BLaER1 (cell line): ENCODE measurements around the gene CARM1.
"Not testable (repeated sequence)": the region's sequence is repeated elsewhere in the genome, so short reads cannot be mapped to it uniquely, and the experiment has no call there.

Source experiments
- H3K27ac ChIP-seq: shearing (Covaris generic); formaldehyde crosslinking; 2 replicates; pipeline ENCODE4 v1.8.1; 2022
- H3K27me3 ChIP-seq: shearing (Covaris generic); formaldehyde crosslinking; 2 replicates; pipeline ENCODE4 v1.8.1; 2022
- H3K36me3 ChIP-seq: shearing (Covaris generic); formaldehyde crosslinking; 2 replicates; pipeline ENCODE4 v1.8.1; 2022
- H3K4me1 ChIP-seq: shearing (Covaris generic); formaldehyde crosslinking; 2 replicates; pipeline ENCODE4 v1.8.1; 2022
- H3K4me2 ChIP-seq: shearing (Covaris generic); formaldehyde crosslinking; 2 replicates; pipeline ENCODE4 v1.8.1; 2022
- H3K4me3 ChIP-seq: shearing (Covaris generic); formaldehyde crosslinking; 2 replicates; pipeline ENCODE4 v1.8.1; 2022
- H3K9ac ChIP-seq: shearing (Covaris generic); formaldehyde crosslinking; 2 replicates; pipeline ENCODE4 v1.8.1; 2022
- H3K9me3 ChIP-seq: shearing (Covaris generic); formaldehyde crosslinking; 2 replicates; pipeline ENCODE4 v1.8.1; 2022
- H4K20me1 ChIP-seq: shearing (Covaris generic); formaldehyde crosslinking; 2 replicates; pipeline ENCODE4 v1.8.1; 2022
- Cebpa-rat ChIP-seq: shearing (Covaris generic); IDR thresholded peaks from 2 replicates; pipeline ENCODE4 v1.8.1; 2022

Gene CARM1

DNA sequence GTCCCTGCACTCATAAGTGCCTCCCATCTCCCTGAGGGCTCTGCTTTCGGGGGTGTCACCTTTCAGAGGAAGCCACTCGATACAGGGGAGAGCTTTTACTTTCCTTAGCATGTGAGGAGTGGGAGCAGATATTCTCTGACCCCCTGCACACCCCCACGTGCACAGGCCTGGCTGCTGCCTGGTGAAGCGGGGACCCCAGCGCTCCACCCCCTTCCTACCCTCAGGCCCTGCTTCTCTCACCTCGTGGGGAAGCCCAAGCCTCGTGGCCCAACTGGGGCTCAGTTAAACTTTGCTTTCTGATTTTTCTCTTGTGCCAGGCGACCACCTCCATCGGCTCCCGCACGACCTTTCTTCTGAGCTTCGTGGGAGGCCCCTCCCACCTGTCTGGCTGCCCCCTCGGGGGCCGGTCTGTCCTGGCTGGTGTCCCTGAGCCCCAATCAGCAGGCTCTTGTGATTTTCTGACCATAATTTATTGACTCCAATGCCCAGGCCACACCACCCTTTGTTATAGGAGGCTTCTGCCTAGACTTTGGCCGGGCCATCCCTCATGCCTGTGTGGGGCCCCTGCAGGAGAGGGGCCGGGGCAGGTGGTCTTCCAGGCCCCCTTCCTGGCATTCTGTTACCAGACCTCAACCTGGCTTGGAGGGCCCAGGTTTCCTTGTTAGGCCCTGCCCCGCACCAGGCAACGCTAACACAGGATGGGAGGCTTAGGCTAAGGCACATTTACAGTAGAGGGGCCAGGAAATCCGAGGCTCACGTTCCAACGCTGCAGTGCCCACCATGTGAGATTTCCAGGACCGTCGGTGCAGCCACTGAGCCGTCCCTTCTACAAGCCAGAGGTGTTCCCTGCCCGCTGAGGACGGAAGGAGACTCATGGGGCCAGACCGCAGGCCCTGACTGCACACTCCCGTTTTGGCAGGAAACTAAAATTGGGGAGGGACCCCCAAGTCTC lies 39.1 kb upstream of the CARM1 start:
- Histone ChIP-seq H3K27ac (no peak overlapping the region), H4K20me1 (peaks cover 69% of the 10 kb centered on the region), H3K36me3 (peaks cover 79% of the 10 kb centered on the region), H3K9ac (no peak overlapping the region), H3K4me2 (no peak overlapping the region), H3K4me3 (no peak overlapping the region), H3K27me3 (no peaks in the 10 kb centered on the region), H3K9me3 (peaks cover 7% of the 10 kb centered on the region; the same call in 1 of the 2 replicates), H3K4me1 (peaks cover 13% of the 10 kb centered on the region)
- TF ChIP-seq Cebpa-rat, result no peak

DNA sequence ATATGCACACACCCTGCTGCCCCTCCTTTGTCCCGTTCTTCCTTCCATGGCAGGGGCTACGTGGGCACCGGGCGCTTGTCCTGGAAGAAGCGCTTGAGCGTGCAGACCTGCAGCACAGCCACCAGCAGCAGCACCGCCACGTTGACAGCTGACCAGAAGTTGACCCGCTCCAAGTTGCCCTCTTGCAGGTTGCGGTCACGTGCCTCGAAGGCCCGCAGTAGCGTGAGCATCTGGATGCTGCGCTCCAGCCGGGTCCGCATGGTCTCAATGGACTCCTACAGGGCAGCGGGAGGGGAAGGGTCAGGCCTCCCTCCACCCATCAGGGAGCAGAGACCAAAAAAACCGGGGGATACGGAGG lies 38.4 kb upstream of the CARM1 start:
- H3K27ac ChIP-seq, result no peak overlapping the region
- peaks cover 13% of the 10 kb centered on the region; the same call in 1 of the 2 replicates for H3K9me3 ChIP-seq
- peaks cover 13% of the 10 kb centered on the region for H3K4me1 ChIP-seq
- H3K4me2 ChIP-seq, result no peak overlapping the region
- no peak for TF ChIP-seq Cebpa-rat
- H4K20me1 ChIP-seq, result peaks cover 69% of the 10 kb centered on the region
- H3K27me3 ChIP-seq, result no peaks in the 10 kb centered on the region
- H3K4me3 ChIP-seq, result no peak overlapping the region
- no peak overlapping the region for H3K9ac ChIP-seq
- H3K36me3 ChIP-seq, result peaks cover 73% of the 10 kb centered on the region

DNA sequence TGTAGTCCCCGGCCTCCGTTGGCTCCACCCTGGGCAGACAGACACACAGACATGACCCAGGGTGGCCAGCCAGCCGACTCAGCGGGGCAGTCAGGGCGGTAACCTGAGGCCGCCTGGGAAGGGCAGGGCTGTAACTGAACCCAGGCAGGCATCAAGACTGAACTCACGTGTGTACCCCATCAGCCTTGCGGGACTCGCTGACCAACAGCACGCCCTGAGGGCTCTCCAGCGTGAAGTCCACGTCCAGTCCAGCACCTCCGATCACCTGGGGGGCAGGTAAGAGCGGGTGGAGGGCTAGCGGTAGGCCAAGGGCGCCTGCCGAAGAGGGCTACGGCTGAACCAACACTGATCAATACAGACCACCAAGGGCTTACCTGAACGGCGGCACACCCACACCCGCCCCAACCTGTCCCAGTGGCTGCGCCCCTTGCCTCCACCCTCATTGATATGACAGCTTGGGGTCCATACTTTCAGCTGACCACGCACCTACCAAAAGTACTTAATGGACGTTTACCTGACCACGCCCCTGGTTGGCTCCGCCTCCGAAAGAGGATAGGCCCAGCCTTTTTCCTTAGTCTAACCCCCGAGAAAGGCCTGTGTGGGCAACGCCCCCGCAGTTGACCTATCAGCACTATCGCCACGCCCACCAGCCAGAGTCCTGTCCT lies 36.1 kb upstream of the CARM1 start:
- Histone ChIP-seq H3K27ac (0 out of 2 replicates have a peak overlapping the region, but pooled peaks have one; percentile 95), H3K4me3 (peak overlapping the region; percentile 81), H3K27me3 (no peaks in the 10 kb centered on the region), H4K20me1 (peaks cover 53% of the 10 kb centered on the region), H3K36me3 (peaks cover 50% of the 10 kb centered on the region), H3K9me3 (peaks cover 35% of the 10 kb centered on the region), H3K4me1 (peaks cover 13% of the 10 kb centered on the region), H3K4me2 (peak overlapping the region; percentile 81), H3K9ac (no peak overlapping the region)
- TF ChIP-seq Cebpa-rat, result no peak

DNA sequence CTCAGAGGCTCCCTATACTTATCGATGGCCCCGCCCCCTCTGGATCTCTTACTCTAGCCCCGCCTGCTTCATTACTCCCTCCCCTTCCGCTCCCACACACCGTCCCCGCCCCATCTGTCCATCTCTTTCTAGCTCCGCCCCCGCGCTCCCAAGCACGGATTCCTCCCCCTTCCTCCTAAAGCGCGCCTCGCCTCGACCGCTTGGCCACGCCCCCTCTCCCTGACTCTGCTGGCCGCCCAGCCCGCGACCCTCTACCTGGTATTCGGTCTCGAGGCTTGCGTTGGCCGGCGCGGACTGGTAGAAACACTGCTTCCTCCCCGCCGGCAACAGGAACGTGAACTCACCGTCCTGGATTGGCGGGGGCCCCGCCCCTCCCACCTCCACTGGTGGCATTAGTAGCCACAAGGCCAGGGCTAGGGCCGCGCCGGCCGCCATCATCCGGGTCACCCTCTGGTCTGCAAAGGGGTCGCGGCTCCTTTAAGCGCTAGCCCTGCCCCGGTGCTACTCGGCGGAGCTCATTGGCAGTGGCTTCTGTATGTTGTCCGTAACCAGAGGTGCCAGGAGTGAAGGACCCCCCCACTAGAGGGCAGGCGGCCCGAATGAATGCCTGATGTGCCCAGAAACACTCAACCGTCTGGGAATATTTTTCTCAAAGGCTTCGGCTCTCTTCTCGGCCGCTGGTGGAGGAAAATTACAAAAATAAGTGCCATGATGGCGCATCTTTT lies 35.4 kb upstream of the CARM1 start, which contains the start of gene TMED1:
Gene TMED1, minus strand, starts transcription at position 459 of the 725 bp plus-strand sequence. Its CDS starts 21 bp downstream, at position 438.
- H3K4me3 ChIP-seq, result peak within 1 kb of the TSS; percentile 81

DNA sequence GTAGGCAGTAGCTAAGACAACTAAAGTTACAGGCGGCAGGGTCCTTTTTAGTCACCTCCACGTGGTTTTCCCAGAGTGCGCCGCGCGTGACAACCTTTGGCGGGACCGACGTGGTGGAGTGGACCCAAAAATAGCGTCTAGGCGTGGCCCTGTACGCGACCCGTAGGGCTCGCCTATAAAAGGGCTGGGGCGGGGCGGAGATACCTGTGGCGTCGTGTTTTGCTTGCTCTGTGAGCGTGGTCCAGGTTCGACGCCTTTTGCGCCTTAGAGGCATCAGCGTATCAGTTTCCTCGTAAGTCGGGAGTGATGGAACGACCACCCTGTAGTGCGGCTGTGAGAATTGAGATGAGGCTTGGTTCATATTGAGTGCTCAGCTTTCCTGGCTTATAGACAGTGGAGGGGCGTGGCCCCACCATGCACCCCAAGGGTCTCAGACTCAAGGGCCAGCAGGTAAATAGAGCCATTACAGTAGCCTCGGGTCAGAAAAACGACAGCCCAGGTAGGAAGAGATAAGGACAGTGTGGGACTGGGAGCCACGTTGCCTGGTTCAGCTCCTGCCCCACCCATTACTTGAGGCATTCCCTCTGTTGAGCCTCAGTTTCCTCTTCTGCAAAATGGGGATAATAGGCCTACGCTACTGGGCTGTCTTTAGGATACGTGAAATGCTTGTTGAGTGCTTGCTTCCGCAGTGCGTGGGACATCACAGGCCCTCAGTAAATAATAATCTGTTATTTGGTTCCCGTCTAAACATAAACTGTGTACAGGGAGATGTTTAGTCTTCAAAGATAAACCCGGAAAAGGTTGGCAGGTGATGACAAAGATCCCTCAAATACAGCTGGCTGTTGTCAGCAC lies 34.6 kb upstream of the CARM1 start:
- H4K20me1 ChIP-seq, result peaks cover 38% of the 10 kb centered on the region
- peaks cover 35% of the 10 kb centered on the region for H3K36me3 ChIP-seq
- peak overlapping the region; percentile 81 for H3K4me2 ChIP-seq
- H3K9ac ChIP-seq, result peak overlapping the region; percentile 95
- H3K4me1 ChIP-seq, result peaks cover 13% of the 10 kb centered on the region
- peak overlapping the region; percentile 95 for H3K27ac ChIP-seq
- peak overlapping the region; percentile 81 for H3K4me3 ChIP-seq
- H3K9me3 ChIP-seq, result peaks cover 35% of the 10 kb centered on the region
- no peak for TF ChIP-seq Cebpa-rat
- H3K27me3 ChIP-seq, result no peaks in the 10 kb centered on the region

More for the DNA sequence above, 35.4 kb upstream of the CARM1 start, which contains the start of gene TMED1:
- H3K9ac ChIP-seq, result peak within 1 kb of the TSS; percentile 95
- H3K9me3 ChIP-seq, result peaks cover 35% of the 10 kb centered on the region
- H3K4me1 ChIP-seq, result peaks cover 13% of the 10 kb centered on the region
- H3K27ac ChIP-seq, result peak within 1 kb of the TSS; percentile 95
- peaks cover 46% of the 10 kb centered on the region for H4K20me1 ChIP-seq
- no peak for TF ChIP-seq Cebpa-rat
- H3K27me3 ChIP-seq, result no peaks in the 10 kb centered on the region
- H3K36me3 ChIP-seq, result peaks cover 43% of the 10 kb centered on the region
- peak within 1 kb of the TSS; percentile 81 for H3K4me2 ChIP-seq

DNA sequence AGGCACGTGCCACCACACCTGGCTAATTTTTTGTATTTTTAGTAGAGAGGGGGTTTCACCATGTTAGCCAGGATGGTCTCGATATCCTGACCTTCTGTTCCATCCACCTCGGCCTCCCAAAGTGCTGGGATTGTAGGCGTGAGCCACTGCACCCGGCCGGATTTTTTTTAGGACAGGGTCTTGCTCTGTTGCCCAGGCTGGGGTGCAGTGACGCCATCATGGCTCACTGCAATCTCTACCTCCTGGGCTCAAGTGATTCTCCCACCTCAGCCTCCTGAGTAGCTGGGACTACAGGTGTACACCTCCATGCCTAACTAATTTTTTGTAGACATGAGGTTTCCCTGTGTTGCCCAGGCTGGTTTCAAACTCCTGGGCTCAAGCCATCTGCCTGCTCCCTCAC lies 33.7 kb upstream of the CARM1 start:
- peaks cover 29% of the 10 kb centered on the region for H4K20me1 ChIP-seq

DNA sequence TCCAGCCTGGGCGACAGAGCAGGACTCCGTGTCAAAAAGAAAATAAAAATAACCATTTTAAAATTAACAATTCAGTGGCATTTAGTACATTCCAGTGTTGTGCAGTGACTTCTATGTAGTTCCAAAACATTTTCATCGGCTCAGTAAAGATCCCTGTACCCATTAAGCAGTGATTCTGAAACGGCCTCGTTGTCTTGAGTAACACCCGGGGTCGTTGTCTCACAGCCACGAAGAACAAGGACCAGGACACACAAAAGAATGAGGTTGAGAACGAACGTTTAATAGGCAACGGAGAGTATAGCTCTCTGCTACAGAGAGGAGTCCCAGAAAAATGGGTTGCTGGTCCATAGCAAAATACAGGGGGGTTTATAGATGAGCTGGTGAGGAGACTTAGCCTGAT lies 33.0 kb upstream of the CARM1 start:
- no peak overlapping the region for H3K9ac ChIP-seq
- H3K4me3 ChIP-seq, result no peak overlapping the region
- peaks cover 13% of the 10 kb centered on the region for H3K4me1 ChIP-seq
- H3K27me3 ChIP-seq, result no peaks in the 10 kb centered on the region
- no peak overlapping the region for H3K27ac ChIP-seq
- TF ChIP-seq Cebpa-rat, result no peak
- peaks cover 19% of the 10 kb centered on the region for H3K36me3 ChIP-seq
- peaks cover 41% of the 10 kb centered on the region for H3K9me3 ChIP-seq
- no peak overlapping the region for H3K4me2 ChIP-seq
- peaks cover 21% of the 10 kb centered on the region for H4K20me1 ChIP-seq

More for the DNA sequence above, 33.7 kb upstream of the CARM1 start:
- Histone ChIP-seq H3K4me1 (peaks cover 13% of the 10 kb centered on the region), H3K36me3 (peaks cover 26% of the 10 kb centered on the region), H3K9me3 (peaks cover 36% of the 10 kb centered on the region)
- not testable (repeated sequence) for H3K4me3 ChIP-seq, H3K27ac ChIP-seq, H3K9ac ChIP-seq, H3K27me3 ChIP-seq, H3K4me2 ChIP-seq

DNA sequence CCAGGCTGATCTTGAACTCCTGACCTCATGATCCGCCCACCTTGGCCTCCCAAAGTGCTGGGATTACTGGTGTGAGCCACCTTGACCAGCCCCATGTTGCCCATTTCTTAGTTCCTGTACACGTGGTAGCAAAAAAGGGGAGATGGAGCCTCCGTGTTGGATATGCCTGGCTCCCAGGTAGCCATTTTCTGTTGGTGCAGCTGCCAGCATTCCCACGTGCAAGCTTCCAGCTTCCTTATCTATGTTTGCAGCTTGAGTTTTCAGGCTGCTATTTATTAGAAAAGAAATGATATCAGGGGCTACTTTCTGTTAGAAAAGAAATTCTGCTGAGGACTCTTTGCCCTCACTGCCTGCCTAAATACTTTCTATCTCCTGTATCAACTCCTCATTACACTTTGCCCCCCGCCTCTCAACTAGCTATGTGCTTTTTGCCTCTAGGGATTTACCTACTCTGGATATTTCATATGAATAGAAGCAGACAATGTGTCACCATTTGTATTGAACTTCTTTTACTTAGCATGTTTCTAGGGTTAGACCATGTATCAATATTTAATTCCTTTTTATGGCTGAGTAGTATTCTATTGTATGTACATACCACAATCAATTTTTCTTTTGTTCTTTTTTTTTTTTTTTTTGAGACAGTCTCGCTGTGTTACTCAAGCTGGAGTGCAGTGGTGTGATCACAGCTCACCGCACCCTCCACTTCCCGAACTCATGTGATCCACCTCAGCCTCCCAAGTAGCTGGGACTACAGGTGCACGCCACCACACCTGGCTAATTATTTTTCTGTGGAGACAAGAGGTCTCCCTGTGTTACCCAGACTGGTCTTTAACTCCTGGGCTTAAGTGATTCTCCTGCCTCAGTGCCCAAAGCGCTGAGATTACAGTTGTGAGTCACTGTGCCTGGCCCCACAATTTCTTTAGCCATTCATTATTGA lies 32.0 kb upstream of the CARM1 start:
- Histone ChIP-seq H3K4me3 (no peak overlapping the region), H3K9ac (no peak overlapping the region), H3K27ac (no peak overlapping the region), H4K20me1 (peaks cover 11% of the 10 kb centered on the region), H3K27me3 (no peaks in the 10 kb centered on the region), H3K36me3 (peaks cover 9% of the 10 kb centered on the region), H3K4me1 (peaks cover 13% of the 10 kb centered on the region), H3K9me3 (peaks cover 41% of the 10 kb centered on the region), H3K4me2 (no peak overlapping the region)
- no peak for TF ChIP-seq Cebpa-rat
